Measurements from ENCODE around the gene CILP. TPM values are rescaled to one million over a fixed set of nuclear protein-coding genes. Genes with fewer than 3 reads are reported as not detected.

The CILP gene
- total RNA-seq, 1 experiment from 2014 or later = 0.04 TPM

- no peak for DNase-seq
- peaks cover 0 to 2% of the 10 kb centered on the region in 2 experiments; a peak in 1 of 5 replicates for H3K9me3 Mint-ChIP-seq
- WGBS (ENCODE audit: extremely low coverage, insufficient read length, low lambda C conversion rate) = no CpG with 5 or more reads among the region's 7 CpGs
Measured at GRCh38 chr15:65194826-65195547, 16.3 kb downstream of the CILP start.

More at GRCh38 chr15:65194826-65195547, 16.3 kb downstream of the CILP start:
- no peak overlapping the region for H3K14ac ChIP-seq (ENCODE audit: insufficient read depth, low read length)
- no peak overlapping the region for H2BK15ac ChIP-seq (ENCODE audit: low read depth, low read length)
- no peaks in the 10 kb centered on the region for H4K20me1 ChIP-seq (ENCODE audit: control insufficient read depth, insufficient read depth, insufficient read length)
- H4K5ac ChIP-seq (ENCODE audit: insufficient read length, low read depth, low read length) = no peak overlapping the region
- Mint-ChIP-seq H3K4me3 (peak overlapping the region in 1 of 2 experiments; percentile 6; a peak in 1 of 5 replicates), H3K27ac (no peak overlapping the region), H3K36me3 (ENCODE audit: insufficient read depth in 1 of 3, low read depth in 3 of 3) (no peaks in the 10 kb centered on the region), H3K4me1 (peaks cover 7 to 8% of the 10 kb centered on the region in 2 experiments), H3K27me3 (ENCODE audit: low read depth) (no peaks in the 10 kb centered on the region)
- H3K4ac ChIP-seq (ENCODE audit: low read depth, low read length) = no peak overlapping the region
- no peak overlapping the region for H4K8ac ChIP-seq (replicated peaks; ENCODE audit: insufficient read length, low read depth, low read length)
- H3K9me3 ChIP-seq (ENCODE audit: control insufficient read depth, low read depth, low read length) = no peaks in the 10 kb centered on the region
- no peak overlapping the region for H2AK5ac ChIP-seq (ENCODE audit: insufficient read length, low read length)
- no peak overlapping the region for H2BK20ac ChIP-seq (ENCODE audit: low read depth, low read length, poor library complexity, severe bottlenecking)
- H3K9ac ChIP-seq (ENCODE audit: extremely low read depth, insufficient read length, low read length) = no peak overlapping the region
- TF ChIP-seq CTCF (conservative IDR thresholded peaks at IDR 0.05) = peak; percentile 31; the same call in 2 of the 3 replicates
- no peaks in the 10 kb centered on the region for H3K4me1 ChIP-seq (ENCODE audit: insufficient read depth, low read length)
- no peak overlapping the region for H3K56ac ChIP-seq (ENCODE audit: insufficient read length, low read depth, low read length)
- no peak overlapping the region for H3K4me2 ChIP-seq (ENCODE audit: insufficient read depth, insufficient read length, low read length)
- no peak overlapping the region for H2BK5ac ChIP-seq (ENCODE audit: insufficient read length, low read length)
- H3K79me2 ChIP-seq (ENCODE audit: insufficient read depth, low read length) = no peaks in the 10 kb centered on the region
- H2BK12ac ChIP-seq (ENCODE audit: insufficient read length, low read depth, low read length) = no peak overlapping the region
- H2AFZ ChIP-seq (ENCODE audit: low read length) = no peak overlapping the region
- H3K79me1 ChIP-seq (ENCODE audit: insufficient read depth, low read depth, low read length, poor library complexity, severe bottlenecking) = no peaks in the 10 kb centered on the region
- no peak overlapping the region for H3K27ac ChIP-seq (ENCODE audit: insufficient read length, low read depth, low read length)
- no peaks in the 10 kb centered on the region for H3K23me2 ChIP-seq (ENCODE audit: insufficient read length, low read depth, low read length, poor library complexity, severe bottlenecking)
- no peak overlapping the region for H3K18ac ChIP-seq (ENCODE audit: insufficient read length, low read depth, low read length)
- H2BK120ac ChIP-seq (ENCODE audit: low read depth, low read length, poor library complexity, severe bottlenecking) = no peak overlapping the region
- H3T11ph ChIP-seq (ENCODE audit: low read length) = no peak overlapping the region
- no peak overlapping the region for H4K91ac ChIP-seq (ENCODE audit: insufficient read length, low read depth, low read length)
- no peaks in the 10 kb centered on the region for H3K27me3 ChIP-seq (ENCODE audit: insufficient read depth, low read length)
- H3K23ac ChIP-seq (ENCODE audit: insufficient read length, low read depth, low read length) = no peak overlapping the region

All from H9 (cell line).